Activated T-cell treated with anti-CD3 and anti-CD28 coated beads, Interleukin-2, amount 50 U/mL, for 72 hours (primary cell): ENCODE data around the gene ISG20. TPM values are rescaled to one million over a fixed set of nuclear protein-coding genes. Genes with fewer than 3 reads are reported as not detected.

ENCODE experiments used
- ATAC-seq, 2 donors: fragments of 150-1000 bp; cut with Tn5 transposase; replicated peaks in 1 of 2; 2 replicates each; pipeline ENCODE4 v1.10.0; 2021; ENCODE audit warnings: moderate library complexity in 2 of 2, mild to moderate bottlenecking in 1 of 2
- DNase-seq, 2 donors: peaks; one replicate each; pipeline ENCODE4 v3.0.0; 2021 to 2022; ENCODE audit warnings: mixed read lengths in 1 of 2
- H3K27ac Mint-ChIP-seq: one replicate; pipeline ENCODE4 v1.8.0; 2022; ENCODE audit warnings: mild to moderate bottlenecking, moderate library complexity, mixed read lengths
- H3K27me3 Mint-ChIP-seq: one replicate; pipeline ENCODE4 v1.8.0; 2022; ENCODE audit warnings: low read depth, mixed read lengths
- H3K36me3 Mint-ChIP-seq, 2 donors: one replicate each; pipeline ENCODE4 v1.8.0; 2022; ENCODE audit warnings: mixed read lengths in 2 of 2, mild to moderate bottlenecking in 1 of 2; ENCODE audit not compliant: insufficient read depth in 2 of 2
- H3K4me1 Mint-ChIP-seq: one replicate; pipeline ENCODE4 v1.8.0; 2022; ENCODE audit warnings: low read depth, mixed read lengths
- H3K4me3 Mint-ChIP-seq, 2 donors: one replicate each; pipeline ENCODE4 v1.8.0; 2022; ENCODE audit warnings: mild to moderate bottlenecking in 2 of 2, mixed read lengths in 2 of 2, moderate library complexity in 2 of 2
- H3K9me3 Mint-ChIP-seq, 2 donors: one replicate each; pipeline ENCODE4 v1.8.0; 2022; ENCODE audit warnings: mixed read lengths in 2 of 2
- total RNA-seq, 2 donors: library from RNA; stranded (reverse); gene quantifications; one replicate each; pipeline ENCODE4 v1.2.3, GENCODE V29; 2022

Gene ISG20
- total RNA-seq, 2 donors from 2014 or later: 102 to 215 TPM

DNA sequence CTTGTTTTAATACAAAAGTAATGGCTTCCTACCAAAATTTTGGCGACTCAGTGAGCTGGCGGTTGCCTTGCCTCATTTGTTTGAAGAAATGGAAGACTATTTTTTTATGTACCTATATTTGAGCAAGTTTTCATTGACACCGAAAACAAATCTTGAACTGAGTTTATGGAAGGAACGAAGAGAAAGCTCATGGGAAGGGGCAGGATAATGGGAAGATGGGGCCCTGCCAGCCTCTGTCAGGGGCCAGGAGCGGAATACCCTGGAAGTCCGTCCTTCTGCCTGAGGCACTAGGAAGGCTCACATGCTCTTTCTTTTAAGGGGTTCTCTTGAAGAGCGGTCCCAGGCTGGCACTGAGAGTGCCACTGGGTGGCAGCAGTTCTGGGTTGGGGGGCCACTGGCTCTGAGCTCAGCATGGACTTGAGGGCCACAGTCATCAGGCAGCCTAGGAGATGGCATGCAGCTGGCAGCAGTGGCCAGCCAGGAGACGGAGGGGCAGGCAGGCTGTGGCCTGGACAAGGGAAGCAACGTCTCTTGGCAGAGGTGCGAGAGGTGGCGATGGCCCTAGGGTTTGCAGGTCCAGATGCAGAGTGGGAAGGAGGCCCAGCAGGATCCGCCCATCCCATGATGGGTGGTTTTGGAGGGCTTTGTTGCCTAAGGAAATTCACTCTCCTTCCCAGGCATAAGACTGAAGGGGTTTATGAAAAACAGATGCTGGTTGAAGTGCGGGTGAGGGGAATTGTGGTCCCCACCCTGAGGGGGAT lies 41.6 kb downstream of the ISG20 start:
- Mint-ChIP-seq H3K9me3 (no peaks in the 10 kb centered on the region), H3K27ac (no peak overlapping the region), H3K4me1 (no peaks in the 10 kb centered on the region), H3K27me3 (peaks cover 12% of the 10 kb centered on the region), H3K36me3 (no peaks in the 10 kb centered on the region), H3K4me3 (no peak overlapping the region)
- ATAC-seq (no peak), DNase-seq (no peak)

DNA sequence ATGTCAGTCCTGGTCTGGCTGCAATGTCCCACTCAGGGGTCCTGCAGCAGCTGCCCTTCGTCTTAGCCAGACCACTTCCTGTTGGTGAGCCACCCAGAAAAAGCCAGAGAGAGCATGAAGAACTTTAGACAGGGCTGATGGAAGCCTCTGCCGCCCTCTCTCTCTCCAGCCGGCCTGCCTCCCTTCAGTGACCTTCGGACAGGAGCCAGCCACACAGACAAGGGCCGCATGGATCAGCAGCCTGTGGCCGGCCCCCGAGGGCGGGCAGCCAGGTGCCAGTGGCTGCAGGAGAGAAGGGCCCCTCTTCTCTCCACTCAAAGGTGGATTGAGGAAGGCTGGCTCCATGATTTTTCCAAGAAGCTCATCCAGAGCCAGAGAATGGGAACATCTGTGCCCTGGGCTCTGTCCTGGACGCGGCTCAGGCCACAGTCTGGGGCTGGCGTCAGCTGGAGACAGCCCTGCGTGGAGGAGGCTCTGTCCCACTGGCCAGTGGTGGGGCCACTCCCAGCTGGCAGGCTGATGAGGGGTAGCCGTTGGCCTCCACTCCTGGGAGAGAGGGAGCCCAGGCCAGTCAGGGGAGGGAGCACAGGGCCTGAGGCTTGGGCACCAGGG lies 42.9 kb downstream of the ISG20 start:
- no peak for ATAC-seq
- no peaks in the 10 kb centered on the region for H3K9me3 Mint-ChIP-seq
- no peaks in the 10 kb centered on the region for H3K4me1 Mint-ChIP-seq
- H3K36me3 Mint-ChIP-seq: no peaks in the 10 kb centered on the region
- no peak for DNase-seq
- no peak overlapping the region for H3K27ac Mint-ChIP-seq
- H3K4me3 Mint-ChIP-seq: no peak overlapping the region
- peaks cover 7% of the 10 kb centered on the region for H3K27me3 Mint-ChIP-seq

DNA sequence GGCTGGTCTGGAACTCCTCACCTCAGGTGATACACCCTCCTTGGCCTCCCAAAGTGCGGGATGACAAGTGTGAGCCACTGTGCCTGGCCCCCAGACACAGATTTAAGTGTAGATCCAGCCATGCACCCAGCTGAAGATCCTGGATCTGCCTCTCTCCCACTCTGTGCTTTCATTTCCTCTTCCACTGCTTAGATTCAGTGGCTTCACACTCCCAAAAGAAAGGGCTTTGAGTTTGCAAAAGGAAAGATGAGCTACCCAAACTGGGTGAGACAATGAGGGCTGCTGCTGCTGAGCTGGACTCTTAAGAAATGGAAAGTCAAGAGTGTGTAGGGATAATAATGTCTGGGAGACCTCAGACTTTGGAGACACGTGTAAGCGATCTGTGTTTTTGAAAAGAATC lies 45.5 kb downstream of the ISG20 start:
- ATAC-seq (no peak), DNase-seq (no peak)
- peaks cover 6% of the 10 kb centered on the region for H3K27me3 Mint-ChIP-seq
- no peaks in the 10 kb centered on the region for H3K4me1 Mint-ChIP-seq
- H3K27ac Mint-ChIP-seq: no peak overlapping the region
- H3K36me3 Mint-ChIP-seq: peaks cover 0 to 1% of the 10 kb centered on the region in 2 donors
- peaks cover 0 to 2% of the 10 kb centered on the region in 2 donors for H3K9me3 Mint-ChIP-seq
- H3K4me3 Mint-ChIP-seq: no peak overlapping the region

DNA sequence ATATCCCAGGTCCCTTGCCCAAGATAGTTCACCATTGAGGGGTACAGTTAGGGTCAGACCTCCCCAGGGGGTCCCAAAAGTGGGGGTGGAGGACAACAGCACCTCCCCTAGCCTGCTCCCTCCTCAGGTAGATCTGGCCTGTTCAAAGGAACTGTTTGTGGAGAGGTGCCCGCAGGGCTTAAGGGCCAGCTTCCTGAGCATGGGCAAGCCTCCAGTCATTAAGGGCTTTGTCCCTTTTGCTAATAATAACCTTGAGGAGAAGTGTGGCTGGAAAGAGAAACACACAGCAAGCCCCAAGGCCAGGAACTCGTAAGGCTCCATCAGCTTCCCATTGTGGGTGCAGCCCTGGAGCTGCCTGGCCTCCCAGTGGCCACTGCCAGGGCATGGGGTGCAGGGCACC lies 47.4 kb downstream of the ISG20 start:
- Mint-ChIP-seq H3K9me3 (peaks cover 0 to 4% of the 10 kb centered on the region in 2 donors), H3K4me3 (no peak overlapping the region), H3K4me1 (no peaks in the 10 kb centered on the region), H3K27ac (no peak overlapping the region), H3K27me3 (peaks cover 10% of the 10 kb centered on the region), H3K36me3 (peaks cover 0 to 1% of the 10 kb centered on the region in 2 donors)
- ATAC-seq (no peak), DNase-seq (no peak)

DNA sequence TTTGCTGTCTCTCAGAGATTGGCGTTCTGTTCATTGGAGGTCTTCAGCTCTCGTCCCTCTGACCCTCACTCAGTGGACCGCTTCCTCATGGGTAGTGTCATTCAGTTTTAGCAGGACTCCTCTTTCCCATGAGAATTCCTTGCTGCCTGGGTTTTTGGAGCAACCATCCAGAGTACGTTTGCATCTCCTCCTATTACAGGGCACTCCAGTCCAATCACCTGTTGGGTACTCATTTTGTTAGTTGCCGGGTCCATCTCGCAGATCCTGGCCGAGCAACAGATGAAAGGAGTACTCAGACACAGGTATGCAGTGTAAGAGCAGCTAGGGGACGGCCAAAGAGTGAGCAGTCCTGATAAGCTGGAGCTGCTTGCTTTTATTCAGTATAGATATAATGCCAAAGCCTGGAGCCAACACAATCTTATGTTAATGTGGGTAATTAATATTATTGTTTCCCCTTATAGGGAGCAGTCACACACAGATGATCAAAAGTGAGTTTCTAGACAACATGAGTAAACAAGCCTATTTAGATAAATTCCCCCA lies 49.6 kb downstream of the ISG20 start:
- Mint-ChIP-seq H3K9me3 (peaks cover 0 to 4% of the 10 kb centered on the region in 2 donors), H3K27ac (no peak overlapping the region), H3K27me3 (peaks cover 10% of the 10 kb centered on the region), H3K4me3 (no peak overlapping the region), H3K36me3 (peaks cover 0 to 1% of the 10 kb centered on the region in 2 donors), H3K4me1 (no peaks in the 10 kb centered on the region)
- ATAC-seq (no peak), DNase-seq (no peak)

DNA sequence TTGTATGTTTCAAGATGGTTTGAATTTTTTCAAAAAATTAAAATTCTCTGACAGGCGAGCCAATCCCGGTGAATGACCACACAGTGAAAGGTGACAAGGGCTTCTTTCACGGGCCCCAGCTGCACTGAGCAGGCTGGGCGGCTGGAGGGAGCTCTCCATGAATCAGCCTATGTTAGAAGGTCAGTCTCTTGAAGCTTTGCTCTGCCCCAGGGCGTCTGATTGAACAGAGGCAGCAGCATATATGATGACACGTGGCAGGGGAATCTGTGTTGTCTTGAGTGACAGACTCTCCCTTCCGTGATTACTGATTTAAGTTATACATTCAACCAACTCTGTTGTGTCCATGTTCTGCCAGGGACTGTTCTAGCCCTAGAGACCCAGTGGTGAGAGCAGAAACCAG lies 51.5 kb downstream of the ISG20 start:
- DNase-seq: no peak
- H3K27me3 Mint-ChIP-seq: peaks cover 10% of the 10 kb centered on the region
- no peaks in the 10 kb centered on the region for H3K4me1 Mint-ChIP-seq
- H3K27ac Mint-ChIP-seq: no peak overlapping the region
- ATAC-seq: no peak
- peaks cover 0 to 1% of the 10 kb centered on the region in 2 donors for H3K36me3 Mint-ChIP-seq
- peaks cover 0 to 4% of the 10 kb centered on the region in 2 donors for H3K9me3 Mint-ChIP-seq
- H3K4me3 Mint-ChIP-seq: no peak overlapping the region

DNA sequence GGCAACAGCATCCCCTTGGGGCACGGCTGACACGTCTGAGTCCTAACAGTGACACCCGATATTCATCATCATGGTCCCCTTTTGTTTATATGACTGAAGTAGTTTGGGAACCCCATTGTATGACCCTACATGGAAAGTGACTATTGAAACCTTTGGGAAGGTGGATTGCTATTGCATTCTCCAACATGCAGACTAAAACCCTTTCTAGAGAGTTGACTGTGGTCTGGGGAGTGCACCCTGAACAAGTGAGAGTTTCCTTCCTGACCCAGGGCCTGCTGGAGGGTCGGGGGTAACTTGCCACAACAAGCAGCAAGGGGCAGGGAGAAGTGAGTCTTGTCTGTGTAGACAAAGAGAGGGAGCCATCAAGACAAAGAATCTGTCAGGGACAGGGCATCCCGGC lies 54.4 kb downstream of the ISG20 start:
- H3K4me3 Mint-ChIP-seq: no peak overlapping the region
- no peak for DNase-seq
- ATAC-seq: no peak
- peaks cover 0 to 4% of the 10 kb centered on the region in 2 donors for H3K9me3 Mint-ChIP-seq
- peaks cover 11% of the 10 kb centered on the region for H3K27me3 Mint-ChIP-seq
- H3K4me1 Mint-ChIP-seq: no peaks in the 10 kb centered on the region
- no peak overlapping the region for H3K27ac Mint-ChIP-seq
- peaks cover 0 to 1% of the 10 kb centered on the region in 2 donors for H3K36me3 Mint-ChIP-seq

DNA sequence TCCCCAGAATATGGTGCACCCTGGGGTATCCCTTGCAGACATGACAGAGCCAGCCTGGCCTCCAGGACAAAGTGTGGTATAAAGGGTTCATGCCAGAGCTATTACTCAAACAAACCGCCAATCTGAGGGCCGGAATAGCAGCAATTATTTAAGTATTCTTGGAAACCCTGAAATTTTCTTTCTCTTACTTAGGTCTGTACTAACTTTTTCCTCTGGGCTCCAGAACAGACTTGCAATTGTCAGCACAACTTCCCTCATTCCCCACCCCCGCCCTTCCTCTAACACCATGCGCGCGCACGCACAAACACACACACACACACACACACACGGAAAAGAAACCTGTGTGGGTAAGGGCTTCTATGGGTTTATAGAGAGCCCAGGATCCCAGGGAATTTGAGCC lies 56.3 kb downstream of the ISG20 start:
- no peaks in the 10 kb centered on the region for H3K36me3 Mint-ChIP-seq
- no peak overlapping the region for H3K27ac Mint-ChIP-seq
- H3K27me3 Mint-ChIP-seq: peaks cover 9% of the 10 kb centered on the region
- no peak overlapping the region for H3K4me3 Mint-ChIP-seq
- DNase-seq (no peak), ATAC-seq (no peak)
- H3K4me1 Mint-ChIP-seq: no peaks in the 10 kb centered on the region
- no peaks in the 10 kb centered on the region for H3K9me3 Mint-ChIP-seq

DNA sequence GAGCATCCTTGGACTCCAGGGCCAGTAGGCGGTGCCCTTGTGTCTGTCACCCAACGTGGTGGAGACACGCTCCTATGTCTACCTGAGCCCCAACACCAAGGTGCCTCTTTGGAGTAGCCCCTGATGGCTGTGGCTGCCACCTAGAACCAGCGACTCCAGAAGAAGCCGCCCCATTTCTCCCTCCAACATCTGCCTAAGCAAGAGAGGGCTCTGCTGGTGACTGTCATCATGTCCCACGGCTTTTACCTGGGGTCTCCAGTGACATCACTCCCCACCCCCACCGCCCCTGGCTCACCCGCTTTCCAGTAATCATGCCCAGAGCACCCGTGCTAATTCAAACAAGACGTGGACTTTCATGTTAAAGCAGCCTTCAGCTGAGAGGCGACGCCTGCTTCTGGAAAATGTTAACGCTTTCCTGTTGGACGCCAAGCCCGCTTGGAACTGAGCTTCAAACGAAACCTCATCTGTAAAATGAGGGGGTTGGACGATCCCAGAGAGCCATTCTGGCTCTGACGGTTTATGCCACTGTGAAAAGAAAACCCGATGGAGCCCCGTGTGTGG lies 57.0 kb downstream of the ISG20 start:
- no peak overlapping the region for H3K27ac Mint-ChIP-seq
- no peaks in the 10 kb centered on the region for H3K4me1 Mint-ChIP-seq
- peaks cover 9% of the 10 kb centered on the region for H3K27me3 Mint-ChIP-seq
- H3K9me3 Mint-ChIP-seq: no peaks in the 10 kb centered on the region
- ATAC-seq: no peak
- no peaks in the 10 kb centered on the region for H3K36me3 Mint-ChIP-seq
- H3K4me3 Mint-ChIP-seq: no peak overlapping the region
- no peak for DNase-seq

DNA sequence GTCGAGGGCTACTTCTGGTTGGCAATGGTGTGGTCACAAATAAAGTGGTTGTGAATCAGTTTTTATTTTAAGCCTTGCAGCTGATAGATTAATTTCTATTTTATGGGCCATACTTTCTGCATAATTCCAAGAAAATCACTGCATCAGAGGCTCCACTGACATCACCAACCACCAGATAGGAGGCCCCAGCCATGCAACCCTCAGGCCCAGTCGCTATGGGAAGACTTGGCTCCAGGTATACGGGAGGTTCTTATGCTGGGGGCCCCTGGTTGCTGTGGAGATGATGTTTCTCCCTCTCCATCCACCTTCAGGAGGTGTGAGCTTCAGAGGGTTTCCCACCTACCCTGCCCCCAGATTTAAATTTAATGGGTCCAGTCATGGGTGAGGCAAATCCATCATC lies 57.4 kb downstream of the ISG20 start:
- DNase-seq (no peak), ATAC-seq (no peak)
- H3K27ac Mint-ChIP-seq: no peak overlapping the region
- H3K36me3 Mint-ChIP-seq: no peaks in the 10 kb centered on the region
- no peaks in the 10 kb centered on the region for H3K9me3 Mint-ChIP-seq
- H3K4me3 Mint-ChIP-seq: no peak overlapping the region
- H3K4me1 Mint-ChIP-seq: no peaks in the 10 kb centered on the region
- H3K27me3 Mint-ChIP-seq: peaks cover 9% of the 10 kb centered on the region

DNA sequence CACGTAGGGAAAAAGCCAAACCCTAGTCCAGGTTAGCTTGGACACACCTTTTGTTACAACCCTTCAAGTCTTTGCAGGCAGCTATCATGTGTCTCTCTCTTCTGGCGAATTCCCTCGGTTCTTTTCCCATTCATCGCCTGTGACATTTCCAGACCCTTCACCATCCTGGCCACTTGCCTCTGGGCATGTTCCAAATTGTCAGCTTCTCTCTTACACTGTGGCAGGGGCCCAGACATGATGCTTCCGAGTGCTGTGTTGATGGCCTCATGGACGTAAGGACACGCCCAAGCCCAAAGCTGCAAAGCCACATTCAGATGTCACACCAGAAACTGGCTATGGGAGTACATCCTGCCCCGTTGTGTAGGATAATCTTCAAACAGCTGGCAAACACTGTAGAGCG lies 58.5 kb downstream of the ISG20 start:
- Mint-ChIP-seq H3K27ac (no peak overlapping the region), H3K4me1 (no peaks in the 10 kb centered on the region), H3K36me3 (no peaks in the 10 kb centered on the region), H3K27me3 (peaks cover 9% of the 10 kb centered on the region), H3K4me3 (no peak overlapping the region), H3K9me3 (no peaks in the 10 kb centered on the region)
- no peak for DNase-seq
- ATAC-seq: no peak

DNA sequence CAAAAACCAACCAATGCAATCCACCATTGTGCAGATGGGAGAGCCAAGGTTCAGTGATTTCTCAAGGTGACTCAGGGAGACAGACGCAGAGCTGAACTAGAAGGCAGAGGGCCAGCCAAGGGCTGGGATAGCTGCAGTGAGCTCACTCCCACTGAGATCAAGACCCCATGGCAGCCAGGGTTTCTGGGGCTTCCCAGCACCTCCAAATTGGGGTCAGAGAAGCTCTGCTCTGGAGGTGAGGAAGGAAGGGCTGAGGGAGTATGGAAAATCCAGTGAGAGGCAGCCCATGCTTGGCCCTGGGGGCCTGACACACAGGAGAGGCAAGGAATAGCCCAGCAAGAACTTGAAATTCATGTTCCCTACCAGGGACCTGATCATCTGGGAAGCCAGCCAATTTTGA lies 61.0 kb downstream of the ISG20 start:
- H3K9me3 Mint-ChIP-seq: no peaks in the 10 kb centered on the region
- H3K27ac Mint-ChIP-seq: no peak overlapping the region
- peaks cover 20% of the 10 kb centered on the region for H3K27me3 Mint-ChIP-seq
- H3K36me3 Mint-ChIP-seq: no peaks in the 10 kb centered on the region
- DNase-seq (no peak), ATAC-seq (no peak)
- H3K4me3 Mint-ChIP-seq: no peak overlapping the region
- no peaks in the 10 kb centered on the region for H3K4me1 Mint-ChIP-seq

DNA sequence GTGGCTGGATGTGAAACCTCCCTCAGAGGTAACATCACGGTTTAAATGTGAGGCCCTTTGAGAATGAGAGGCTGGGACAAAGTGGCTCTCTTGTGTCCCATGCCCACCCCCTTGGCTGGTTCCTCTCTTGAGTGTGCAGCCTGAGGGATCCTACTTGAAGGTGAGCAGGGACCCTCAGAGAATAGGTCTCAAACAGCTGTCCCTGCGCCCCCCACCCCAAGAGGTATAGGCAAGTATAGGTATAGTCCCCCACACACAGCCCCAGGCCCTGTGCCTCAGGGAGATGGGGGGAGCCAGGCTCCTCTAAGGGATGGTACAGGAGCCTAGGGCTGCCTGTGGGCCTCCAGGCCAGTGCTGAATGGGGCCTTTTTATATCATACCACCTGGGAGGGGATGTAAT lies 61.9 kb downstream of the ISG20 start:
- no peak overlapping the region for H3K27ac Mint-ChIP-seq
- H3K4me3 Mint-ChIP-seq: no peak overlapping the region
- H3K4me1 Mint-ChIP-seq: peaks cover 2% of the 10 kb centered on the region
- H3K36me3 Mint-ChIP-seq: no peaks in the 10 kb centered on the region
- DNase-seq (no peak), ATAC-seq (no peak)
- no peaks in the 10 kb centered on the region for H3K9me3 Mint-ChIP-seq
- peaks cover 23% of the 10 kb centered on the region for H3K27me3 Mint-ChIP-seq
